Lung (tissue), 12 donors: ENCODE data around the gene KDM7A. TPM values are rescaled to one million over a fixed set of nuclear protein-coding genes. Genes with fewer than 3 reads are reported as not detected.

Experiments used
- ATAC-seq: fragments of 200-7000 bp; cut with Tn5 transposase; one replicate; pipeline ENCODE4 v1.9.1; 2020; ENCODE audit warnings: moderate number of reproducible peaks; ENCODE audit not compliant: insufficient read depth, low FRiP score
- DNase-seq, 3 donors: peaks; one replicate each; pipeline ENCODE4 v3.0.0-alpha.2; 2013 to 2017
- H3K27ac ChIP-seq, 2 donors: one replicate each; pipeline ENCODE4 v1.5.1; 2013; ENCODE audit warnings: mild to moderate bottlenecking in 2 of 2, moderate library complexity in 2 of 2, control low read depth in 1 of 2, inconsistent platforms in 1 of 2, low read depth in 1 of 2, low read length in 1 of 2
- H3K27me3 ChIP-seq, 3 donors: one replicate each; pipeline ENCODE4 v1.5.1; 2013; ENCODE audit warnings: low read length in 2 of 3; ENCODE audit not compliant: control insufficient read depth in 3 of 3, insufficient read depth in 3 of 3
- H3K36me3 ChIP-seq, 4 donors: one replicate each; pipeline ENCODE4 v1.5.1; 2013; ENCODE audit warnings: low read length in 4 of 4, mild to moderate bottlenecking in 1 of 4, moderate library complexity in 1 of 4; ENCODE audit not compliant: control insufficient read depth in 4 of 4, insufficient read depth in 4 of 4
- H3K4me1 ChIP-seq, 5 donors: one replicate each; pipeline ENCODE4 v1.5.1; 2013; ENCODE audit warnings: low read length in 5 of 5, mild to moderate bottlenecking in 2 of 5, moderate library complexity in 1 of 5; ENCODE audit not compliant: control insufficient read depth in 5 of 5, insufficient read depth in 5 of 5
- H3K4me3 ChIP-seq: one replicate; pipeline ENCODE4 v1.5.1; 2013; ENCODE audit warnings: mild to moderate bottlenecking, control low read depth, moderate library complexity
- H3K9ac ChIP-seq, 2 donors: one replicate each; pipeline ENCODE4 v1.5.1; 2013; ENCODE audit warnings: low read length in 2 of 2, control low read depth in 1 of 2; ENCODE audit not compliant: insufficient read depth in 1 of 2
- H3K9me3 ChIP-seq, 4 donors: one replicate each; pipeline ENCODE4 v1.5.1; 2013; ENCODE audit warnings: low read length in 3 of 4, mild to moderate bottlenecking in 1 of 4, moderate library complexity in 1 of 4; ENCODE audit not compliant: control insufficient read depth in 4 of 4, insufficient read depth in 3 of 4
- WGBS, 2 donors: extraction: QIAGEN DNeasy Blood & Tissue Kit; methylation state at CpG; one replicate each; pipeline ENCODE4 v1.1.7; 2013; 5-methylcytosine and 5-hydroxymethylcytosine counted together
- polyA plus RNA-seq, 2 donors: library from polyadenylated mRNA; stranded (reverse); fragments of 200-250 nt; gene quantifications; one replicate each; pipeline ENCODE4 v1.2.1, GENCODE V29; 2013
- total RNA-seq, 2 donors: library from RNA; depleted of rRNA in 1 of 2; stranded (reverse); fragments of >200 nt in 1 of 2; gene quantifications; one replicate each; pipeline ENCODE4 v1.2.1, GENCODE V29; 2014 to 2021
- TF ChIP-seq, protein P1 (sequence below): IDR thresholded peaks from 2 replicates; pipeline ENCODE4 v1.5.1; 2012; ENCODE audit warnings: mild to moderate bottlenecking; ENCODE audit errors: control extremely low read depth, extremely low read depth
- donor health status: control.
- donor health status: control.
- donor health status: Bipolar disorder and iron deficiency.
- donor health status: healthy.
- donor health status: DM: yes; HTN: yes; CAD: no.

The KDM7A gene
- total and polyA plus RNA-seq, 4 donors, result 3.1 to 30.7 (median 11.6) TPM

DNA sequence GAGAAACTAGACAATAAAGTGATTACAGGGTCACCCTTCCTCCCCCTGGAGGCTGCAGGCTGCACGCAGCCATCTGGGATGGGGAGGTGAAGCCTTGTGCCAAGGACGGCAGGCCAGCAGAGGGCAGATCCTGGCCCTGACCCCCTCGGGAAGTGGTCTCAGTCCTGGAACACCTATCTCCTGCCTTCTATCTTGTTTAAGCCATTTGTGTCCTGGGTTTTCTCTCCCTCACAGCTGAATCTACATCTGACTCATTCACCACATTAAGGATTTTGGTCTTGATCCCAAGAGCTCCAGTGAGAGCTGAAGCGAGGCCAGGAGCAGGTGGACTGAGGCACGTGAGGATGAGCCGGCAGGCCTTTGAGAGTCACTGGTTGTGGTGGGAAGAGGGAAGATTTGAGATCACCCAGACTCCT lies 97.7 kb downstream of the KDM7A start:
- Histone ChIP-seq H3K9me3 (no peaks in the 10 kb centered on the region), H3K9ac (no peak overlapping the region), H3K4me3 (no peak overlapping the region), H3K36me3 (no peaks in the 10 kb centered on the region), H3K4me1 (peaks cover 0 to 2% (median 0%) of the 10 kb centered on the region in 5 donors), H3K27ac (no peak overlapping the region), H3K27me3 (no peaks in the 10 kb centered on the region)
- WGBS, 2 donors, result 55 to 63% methylated on average over 6 of the region's 6 CpGs
- TF ChIP-seq, protein P1, sequence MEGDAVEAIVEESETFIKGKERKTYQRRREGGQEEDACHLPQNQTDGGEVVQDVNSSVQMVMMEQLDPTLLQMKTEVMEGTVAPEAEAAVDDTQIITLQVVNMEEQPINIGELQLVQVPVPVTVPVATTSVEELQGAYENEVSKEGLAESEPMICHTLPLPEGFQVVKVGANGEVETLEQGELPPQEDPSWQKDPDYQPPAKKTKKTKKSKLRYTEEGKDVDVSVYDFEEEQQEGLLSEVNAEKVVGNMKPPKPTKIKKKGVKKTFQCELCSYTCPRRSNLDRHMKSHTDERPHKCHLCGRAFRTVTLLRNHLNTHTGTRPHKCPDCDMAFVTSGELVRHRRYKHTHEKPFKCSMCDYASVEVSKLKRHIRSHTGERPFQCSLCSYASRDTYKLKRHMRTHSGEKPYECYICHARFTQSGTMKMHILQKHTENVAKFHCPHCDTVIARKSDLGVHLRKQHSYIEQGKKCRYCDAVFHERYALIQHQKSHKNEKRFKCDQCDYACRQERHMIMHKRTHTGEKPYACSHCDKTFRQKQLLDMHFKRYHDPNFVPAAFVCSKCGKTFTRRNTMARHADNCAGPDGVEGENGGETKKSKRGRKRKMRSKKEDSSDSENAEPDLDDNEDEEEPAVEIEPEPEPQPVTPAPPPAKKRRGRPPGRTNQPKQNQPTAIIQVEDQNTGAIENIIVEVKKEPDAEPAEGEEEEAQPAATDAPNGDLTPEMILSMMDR, result no peak
- DNase-seq (no peak), ATAC-seq (no peak)

DNA sequence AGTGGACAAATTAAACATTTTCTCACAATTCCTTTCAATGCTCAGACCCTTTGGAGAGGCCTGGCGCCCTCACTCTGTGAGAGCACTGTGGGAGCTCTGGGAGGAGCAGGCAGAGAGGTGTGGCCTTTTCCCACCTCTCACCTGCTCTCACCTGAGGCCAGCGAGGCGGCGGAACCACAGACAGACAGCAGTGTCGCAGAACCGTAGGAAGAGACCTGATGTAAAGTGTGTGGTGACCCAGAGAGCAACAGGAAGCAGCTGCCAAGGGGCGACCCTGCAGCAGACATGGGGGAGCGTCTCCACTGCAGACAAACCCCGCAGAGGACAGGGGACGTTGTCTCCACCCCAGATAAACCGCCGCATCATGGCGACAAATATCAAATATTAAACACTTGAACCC lies 98.4 kb downstream of the KDM7A start:
- H3K27ac ChIP-seq, result no peak overlapping the region
- H3K27me3 ChIP-seq, result no peaks in the 10 kb centered on the region
- no peak overlapping the region for H3K9ac ChIP-seq
- no peak for DNase-seq
- WGBS, 2 donors, result 63 to 75% methylated on average over 13 of the region's 13 CpGs
- ATAC-seq, result no peak
- H3K4me3 ChIP-seq, result no peak overlapping the region
- H3K36me3 ChIP-seq, result no peaks in the 10 kb centered on the region
- TF ChIP-seq, protein P1, result no peak
- peaks cover 0 to 2% (median 0%) of the 10 kb centered on the region in 5 donors for H3K4me1 ChIP-seq
- H3K9me3 ChIP-seq, result no peaks in the 10 kb centered on the region

- H3K9me3 ChIP-seq, result no peaks in the 10 kb centered on the region
- H3K27ac ChIP-seq, result no peak overlapping the region
- H3K27me3 ChIP-seq, result no peaks in the 10 kb centered on the region
- TF ChIP-seq, protein P1, result no peak
- H3K4me3 ChIP-seq, result no peak overlapping the region
- no peaks in the 10 kb centered on the region for H3K36me3 ChIP-seq
- peaks cover 0 to 2% (median 0%) of the 10 kb centered on the region in 5 donors for H3K4me1 ChIP-seq
- 63 to 72% methylated on average over 6 of the region's 6 CpGs for WGBS, 2 donors
- DNase-seq, result no peak
- H3K9ac ChIP-seq, result no peak overlapping the region
- ATAC-seq, result no peak
Measured at GRCh38 chr7:140074780-140075179, 102.0 kb downstream of the KDM7A start.

GRCh38 chr7:140070546-140070945 lies 106.2 kb downstream of the KDM7A start:
- ATAC-seq (no peak), DNase-seq (no peak)
- Histone ChIP-seq H3K27ac (no peak overlapping the region), H3K36me3 (no peaks in the 10 kb centered on the region), H3K4me3 (no peak overlapping the region), H3K4me1 (no peaks in the 10 kb centered on the region), H3K27me3 (no peaks in the 10 kb centered on the region), H3K9ac (no peak overlapping the region), H3K9me3 (peaks cover 0 to 8% (median 2%) of the 10 kb centered on the region in 4 donors)
- TF ChIP-seq, protein P1, result no peak
